GM18508 (cell line): ENCODE results near the gene OAS1.

Experiments used
- ATAC-seq: cut with Tn5 transposase; IDR thresholded peaks from one replicate; pipeline ENCODE4 v1.9.1; 2021; ENCODE audit warnings: moderate number of reproducible peaks; ENCODE audit not compliant: insufficient read depth, unreplicated experiment

The OAS1 gene

DNA sequence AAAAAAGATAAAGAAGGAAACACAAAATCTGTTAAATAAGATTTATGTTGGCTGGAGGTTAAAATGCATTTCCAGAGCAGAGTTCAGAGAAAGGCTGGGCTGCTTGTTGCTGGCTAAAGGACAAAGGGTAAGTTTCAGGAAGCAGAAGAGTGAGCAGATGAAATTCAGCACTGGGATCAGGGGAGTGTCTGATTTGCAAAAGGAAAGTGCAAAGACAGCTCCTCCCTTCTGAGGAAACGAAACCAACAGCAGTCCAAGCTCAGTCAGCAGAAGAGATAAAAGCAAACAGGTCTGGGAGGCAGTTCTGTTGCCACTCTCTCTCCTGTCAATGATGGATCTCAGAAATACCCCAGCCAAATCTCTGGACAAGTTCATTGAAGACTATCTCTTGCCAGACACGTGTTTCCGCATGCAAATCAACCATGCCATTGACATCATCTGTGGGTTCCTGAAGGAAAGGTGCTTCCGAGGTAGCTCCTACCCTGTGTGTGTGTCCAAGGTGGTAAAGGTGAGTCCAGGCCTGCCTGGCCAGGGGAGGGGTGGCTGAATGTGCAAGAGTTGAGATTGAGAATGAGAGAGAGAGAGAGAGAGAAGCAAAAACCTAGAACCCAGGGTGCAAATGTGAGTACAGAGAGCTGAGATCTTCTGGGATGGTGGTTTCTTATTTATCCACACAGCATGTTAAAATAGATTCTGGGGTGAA, at the start of gene OAS1:
Gene OAS1, plus strand, starts transcription at position 251 of the 703 bp plus-strand sequence. Its CDS starts 78 bp downstream, at position 329.
- ATAC-seq, result peak; percentile 38

DNA sequence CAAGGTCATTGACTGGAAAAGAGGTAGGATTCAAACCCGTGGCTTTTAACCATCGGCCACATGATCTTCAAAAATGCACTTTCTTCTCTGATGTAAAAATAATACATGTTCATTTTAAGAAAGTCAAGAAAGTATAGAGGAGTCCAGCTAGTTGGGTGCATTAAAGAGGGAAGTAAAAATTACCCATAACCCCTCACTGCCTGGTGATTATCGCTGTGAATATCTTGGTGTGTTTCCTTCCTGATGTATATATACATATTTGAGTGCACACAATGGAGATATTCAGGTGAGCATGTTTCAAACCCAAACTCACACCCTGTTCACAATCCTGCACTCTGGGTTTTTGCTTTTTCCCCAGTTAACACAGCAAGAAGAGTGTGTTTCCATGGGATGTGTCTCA, 47.5 kb upstream of the OAS1 start:
- no peak for ATAC-seq

DNA sequence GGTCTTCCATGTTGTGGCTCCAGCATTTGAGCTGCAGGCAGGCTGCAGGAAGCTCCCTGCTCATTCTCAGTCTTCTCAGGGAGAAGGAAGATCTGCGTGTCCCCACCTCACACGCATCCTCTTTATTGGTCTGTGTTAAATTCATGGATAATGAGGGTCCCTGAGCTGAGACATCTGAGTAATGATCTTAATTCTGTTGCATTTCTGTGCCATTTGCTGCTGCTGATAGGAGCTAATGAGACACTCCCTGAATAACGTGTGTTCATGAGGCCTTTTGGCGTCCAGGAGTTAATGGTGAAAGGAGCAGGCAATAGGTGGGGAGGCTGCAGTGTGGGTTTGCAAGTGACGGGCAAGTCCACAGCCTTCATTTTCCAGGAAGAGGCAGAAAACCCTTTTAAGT, 46.6 kb upstream of the OAS1 start:
- no peak for ATAC-seq

DNA sequence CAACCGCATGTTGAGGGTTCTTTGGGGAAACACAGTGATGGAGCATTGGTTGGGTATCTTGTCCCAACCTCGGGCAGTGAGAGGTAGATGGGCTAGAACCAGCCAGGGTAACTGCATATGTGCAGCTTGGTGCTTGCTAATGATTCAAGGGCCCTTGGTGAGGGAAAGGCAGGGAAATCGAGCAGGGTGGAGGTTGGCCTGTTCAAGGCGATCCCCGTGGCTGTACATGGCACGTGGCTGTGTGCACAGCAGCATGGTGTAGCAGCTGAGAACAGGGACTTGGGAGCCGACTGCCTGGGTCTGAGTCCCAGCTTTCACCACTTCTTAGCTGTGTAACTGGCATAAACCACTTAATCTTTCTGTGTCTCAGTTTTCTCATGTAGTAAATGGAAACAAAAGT, 45.5 kb upstream of the OAS1 start:
- ATAC-seq, result no peak

DNA sequence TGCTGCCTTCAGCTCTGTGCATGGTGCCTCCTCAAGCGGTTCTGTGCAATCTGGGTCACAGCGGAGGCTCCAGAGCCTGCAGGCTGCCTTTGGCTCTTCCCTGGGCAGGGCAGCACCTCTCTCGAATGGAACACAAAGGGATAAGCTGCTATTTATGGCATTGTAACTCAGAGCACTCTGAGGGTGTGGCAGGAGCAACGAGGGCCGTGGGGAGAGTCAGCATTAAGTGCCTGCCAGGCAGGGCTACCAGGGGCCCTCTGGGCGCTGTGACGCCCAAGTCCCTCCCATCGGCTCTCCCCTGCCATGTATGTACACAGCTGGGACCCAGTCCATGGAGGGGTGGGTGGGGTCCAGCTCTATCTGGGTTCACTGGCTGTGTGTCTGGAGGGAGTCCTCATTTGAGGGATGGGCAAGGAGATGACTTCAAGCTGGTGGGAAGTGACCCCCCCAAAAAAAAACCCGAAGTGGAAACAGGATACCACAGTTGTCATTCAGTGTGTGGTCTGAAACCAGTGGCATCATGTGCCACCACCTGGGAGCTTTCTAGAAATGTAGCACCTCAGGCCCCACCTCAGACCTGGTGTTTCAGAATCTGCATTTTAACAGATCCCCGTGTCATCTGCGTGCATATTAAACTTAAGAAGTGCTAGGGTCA, 44.0 kb upstream of the OAS1 start:
- ATAC-seq, result no peak

DNA sequence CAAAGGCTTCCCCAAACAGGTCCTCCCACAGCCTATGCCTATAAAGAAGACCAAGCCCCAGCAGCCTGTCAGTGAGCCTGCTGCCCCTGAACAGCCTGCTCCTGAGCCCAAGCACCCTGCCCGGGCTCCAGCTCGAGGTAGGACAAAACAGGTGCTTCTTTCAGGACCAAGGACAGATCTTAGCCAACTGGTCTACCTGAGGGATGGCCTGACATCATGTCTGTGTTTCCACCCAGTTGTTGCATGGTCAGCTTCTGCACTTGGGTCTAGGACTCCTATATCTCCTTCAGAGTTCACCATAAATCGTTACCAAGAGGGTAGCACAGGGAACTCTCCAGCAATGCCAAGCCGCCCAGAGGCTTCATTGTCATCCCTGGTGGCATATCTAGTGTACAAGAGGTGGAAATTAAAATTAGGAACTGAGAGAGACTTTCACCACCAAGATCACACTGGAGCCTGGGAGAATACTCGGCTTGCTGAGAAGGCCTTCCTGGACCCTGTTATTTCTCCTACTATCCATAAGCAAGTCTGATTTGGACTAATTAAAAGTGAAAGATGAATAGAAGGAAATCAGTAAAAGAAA, 38.2 kb upstream of the OAS1 start:
- no peak for ATAC-seq

DNA sequence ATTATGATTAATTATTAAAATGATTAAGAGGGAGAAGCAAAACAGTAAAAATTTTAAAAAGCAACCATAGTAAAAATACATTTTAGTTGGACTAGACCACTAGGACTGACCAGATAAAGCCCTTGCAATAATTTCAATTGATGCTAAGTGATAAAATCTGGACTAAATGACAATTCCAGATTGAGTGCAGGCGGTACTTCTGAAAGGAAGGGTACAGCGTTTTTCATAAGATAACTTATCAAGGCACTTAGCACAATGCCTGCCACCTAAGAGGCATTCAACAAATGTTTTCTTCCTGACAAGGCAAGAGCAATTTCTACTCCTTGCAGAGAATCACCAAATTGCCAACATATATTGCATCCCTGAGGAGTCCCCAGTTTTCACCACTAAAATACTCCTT, 37.7 kb upstream of the OAS1 start:
- ATAC-seq, result no peak

DNA sequence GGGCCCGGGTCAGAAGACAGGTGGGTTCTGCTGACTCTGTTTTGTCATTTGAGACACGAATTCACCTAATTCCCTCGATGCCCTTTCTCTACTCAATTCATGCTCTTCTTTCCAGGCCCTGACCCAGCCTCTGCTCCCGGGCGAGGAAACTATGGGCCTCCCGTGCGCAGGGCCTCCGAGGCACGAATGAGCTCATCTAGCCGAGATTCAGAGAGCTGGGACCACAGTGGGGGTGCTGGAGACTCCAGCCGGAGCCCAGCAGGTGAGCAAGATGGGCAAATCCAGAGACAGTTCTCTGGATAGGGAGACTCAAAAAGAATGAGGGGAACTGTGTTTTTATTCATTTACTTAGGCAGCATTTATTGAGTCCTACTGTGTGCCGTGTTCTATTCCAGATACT, 37.0 kb upstream of the OAS1 start:
- no peak for ATAC-seq

DNA sequence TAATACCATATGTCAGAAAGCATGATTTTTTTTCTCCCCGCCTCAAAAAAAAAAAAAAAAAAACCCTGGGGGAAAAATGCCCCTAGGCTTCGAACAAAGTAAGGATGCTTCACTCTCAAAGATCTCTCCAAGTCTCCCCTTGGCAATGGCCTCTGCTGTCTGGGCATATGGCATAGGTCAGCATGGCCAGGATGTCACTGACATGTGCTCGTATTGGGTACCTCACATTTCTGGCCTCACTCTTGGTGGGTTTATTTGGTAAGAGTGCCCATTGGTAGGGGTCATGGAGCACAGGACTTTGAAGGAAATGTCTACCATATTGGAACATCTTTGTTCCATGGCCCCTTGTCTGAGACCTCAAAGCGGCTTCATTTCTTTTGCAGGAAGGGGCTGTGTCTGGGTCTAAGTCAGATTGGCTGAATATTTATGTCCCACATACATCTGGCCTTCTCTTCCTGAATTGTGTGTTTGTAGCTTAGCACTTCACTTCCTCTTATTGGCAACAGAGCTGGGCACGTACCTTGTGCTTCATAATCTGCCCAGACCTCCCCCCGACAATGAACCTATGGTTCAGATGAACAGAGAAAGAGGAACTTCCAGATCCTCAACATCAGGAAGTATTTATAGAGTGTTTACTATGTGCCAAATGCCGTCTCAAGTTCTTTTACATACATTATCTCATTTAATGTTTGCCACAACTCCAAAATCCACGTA, 36.3 kb upstream of the OAS1 start:
- ATAC-seq, result no peak

DNA sequence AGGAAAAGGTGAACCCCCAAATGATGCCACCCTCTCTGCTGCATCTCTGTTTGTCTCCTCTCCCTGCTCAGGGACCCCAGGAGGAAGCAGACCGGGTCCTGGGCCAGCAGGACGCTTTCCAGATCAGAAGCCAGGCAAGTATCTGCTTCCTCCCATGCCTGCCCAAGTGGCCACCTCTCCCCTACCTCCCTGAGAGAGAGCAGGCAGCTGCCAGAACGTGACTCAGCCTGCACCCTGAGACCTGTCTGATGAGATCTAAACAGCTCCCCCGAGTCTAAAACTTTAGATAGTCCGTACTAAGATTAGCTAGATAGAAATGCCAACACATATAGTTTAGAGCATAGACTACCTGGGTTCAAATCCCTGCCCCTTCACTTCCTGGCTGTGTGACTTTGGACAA, 31.2 kb upstream of the OAS1 start:
- ATAC-seq, result no peak

DNA sequence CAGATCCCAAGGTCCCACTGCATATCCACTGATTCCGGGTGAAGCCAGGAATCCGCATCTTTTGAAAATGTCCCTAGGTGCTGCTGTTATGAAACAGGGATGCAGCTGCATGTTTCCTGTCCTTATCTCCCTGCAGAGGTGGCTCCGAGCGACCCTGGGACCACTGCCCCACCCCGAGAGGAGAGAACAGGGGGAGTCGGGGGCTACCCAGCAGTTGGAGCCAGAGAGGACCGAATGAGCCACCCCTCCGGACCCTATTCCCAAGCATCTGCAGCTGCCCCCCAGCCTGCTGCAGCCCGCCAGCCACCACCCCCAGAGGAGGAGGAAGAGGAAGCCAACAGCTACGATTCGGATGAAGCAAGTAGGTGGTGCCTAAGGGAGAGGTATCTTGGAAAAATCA, 30.3 kb upstream of the OAS1 start:
- ATAC-seq, result no peak

DNA sequence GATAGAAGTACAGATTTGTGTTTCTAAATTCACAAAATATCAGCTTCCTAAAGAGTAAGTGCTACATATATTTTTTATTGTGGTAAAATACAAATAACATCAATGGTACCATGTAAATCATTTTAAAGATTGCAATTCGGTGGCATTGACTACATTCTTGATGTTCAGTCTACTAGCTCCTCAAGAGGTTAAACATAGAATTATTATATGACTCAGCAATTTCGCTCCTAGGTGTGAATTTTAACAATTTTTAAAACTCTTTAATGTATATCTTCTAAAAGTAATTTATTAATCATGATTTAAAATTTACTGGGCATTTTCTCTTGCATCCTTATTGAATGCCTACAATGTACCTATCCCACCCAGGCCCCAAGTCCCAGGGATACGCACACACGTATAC, 29.8 kb upstream of the OAS1 start:
- ATAC-seq, result no peak

DNA sequence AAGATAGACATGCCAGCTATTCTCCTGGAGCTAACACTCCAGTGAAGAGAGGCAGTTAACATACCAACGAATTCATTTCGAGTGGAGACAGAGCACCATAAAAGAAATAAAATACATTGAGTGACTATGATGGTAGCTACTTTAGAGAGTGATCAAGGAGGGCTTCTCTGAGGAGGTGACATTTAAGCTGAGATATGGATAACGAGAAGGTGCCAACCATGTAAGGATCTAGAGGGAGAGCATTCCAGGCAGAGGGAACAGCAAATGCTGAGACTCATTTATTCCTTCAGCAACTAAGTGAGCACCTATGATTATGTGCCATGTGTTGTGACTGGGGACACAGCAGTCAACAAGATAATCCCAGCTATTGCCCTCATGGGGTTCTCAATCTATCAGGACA, 28.3 kb upstream of the OAS1 start:
- ATAC-seq, result no peak

DNA sequence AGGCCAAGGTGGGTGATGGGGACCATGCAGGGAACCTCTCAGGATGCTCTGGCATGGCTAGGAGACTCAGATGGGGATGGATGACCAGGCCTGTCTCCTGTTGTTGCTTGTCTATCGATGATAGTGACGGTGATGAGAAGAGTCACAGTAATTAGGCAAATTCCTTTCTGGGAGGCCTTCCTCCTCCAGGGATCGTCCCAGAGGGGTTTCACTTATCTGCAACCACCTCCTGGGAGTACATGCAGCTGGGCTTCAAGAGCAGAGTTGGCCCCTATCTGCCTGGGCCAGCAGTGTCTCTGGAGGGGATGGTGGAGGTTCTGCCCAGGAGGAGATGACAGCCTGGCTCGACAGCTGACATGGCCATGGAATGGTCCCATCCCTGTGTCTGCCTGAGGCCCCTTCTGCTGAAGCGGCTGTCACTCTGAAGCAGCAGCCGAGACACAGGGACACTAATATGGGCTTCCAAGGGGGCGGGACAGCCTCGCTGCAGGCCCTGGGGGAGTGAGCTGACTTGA, 27.5 kb upstream of the OAS1 start:
- ATAC-seq, result no peak

DNA sequence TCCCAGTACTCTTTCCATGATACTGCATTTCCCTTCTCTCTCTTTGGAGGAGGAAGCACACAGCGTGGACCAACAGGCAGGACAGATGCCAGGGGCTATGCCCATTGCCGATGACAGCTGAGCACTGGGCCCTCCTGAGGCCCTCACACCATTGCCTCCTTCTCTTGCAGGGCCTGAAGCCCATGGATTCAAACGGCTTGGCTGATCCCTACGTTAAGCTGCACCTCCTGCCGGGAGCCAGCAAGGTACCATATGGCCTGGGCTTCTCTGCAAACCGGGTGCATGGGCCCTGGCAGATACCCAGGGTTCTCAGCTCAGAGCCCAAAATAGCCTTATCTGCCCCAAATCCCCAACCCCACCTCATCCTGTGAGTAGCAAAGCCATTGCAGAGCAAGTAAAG, 25.2 kb upstream of the OAS1 start:
- ATAC-seq, result no peak

DNA sequence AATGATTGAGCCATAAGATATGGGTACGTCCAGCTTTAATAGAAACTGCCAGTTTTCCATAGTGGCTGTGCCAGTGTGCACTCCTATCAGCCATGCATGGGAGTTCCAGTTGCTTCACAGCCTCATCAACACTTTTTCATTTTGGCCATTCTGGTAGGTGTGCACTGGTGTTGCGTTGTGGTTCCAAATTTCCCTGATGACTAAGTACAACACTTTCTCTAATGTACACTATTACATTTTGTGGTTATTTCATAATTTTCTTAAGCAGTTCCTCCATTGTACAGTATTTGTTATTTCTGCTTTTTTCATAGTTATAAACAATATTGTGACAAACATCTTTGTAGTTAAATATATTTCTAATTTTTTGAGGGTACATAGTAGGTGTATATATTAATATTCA, 21.5 kb upstream of the OAS1 start:
- ATAC-seq, result no peak

DNA sequence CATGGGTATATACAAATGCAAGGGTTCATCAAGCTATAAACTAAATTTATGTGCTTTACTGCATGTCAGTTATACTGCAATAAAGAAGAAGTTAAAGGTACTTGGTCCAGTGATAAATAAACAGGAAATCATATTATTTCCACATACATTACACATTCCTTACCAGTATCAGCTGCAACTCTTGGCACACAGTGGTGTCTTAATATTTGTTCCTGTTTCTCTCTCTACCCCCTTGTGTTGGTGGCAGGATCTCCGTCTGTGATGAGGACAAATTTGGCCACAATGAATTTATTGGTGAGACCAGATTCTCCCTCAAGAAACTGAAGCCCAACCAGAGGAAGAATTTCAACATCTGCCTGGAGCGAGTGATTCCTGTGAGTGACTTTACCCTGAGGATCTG, 19.2 kb upstream of the OAS1 start:
- ATAC-seq, result no peak

DNA sequence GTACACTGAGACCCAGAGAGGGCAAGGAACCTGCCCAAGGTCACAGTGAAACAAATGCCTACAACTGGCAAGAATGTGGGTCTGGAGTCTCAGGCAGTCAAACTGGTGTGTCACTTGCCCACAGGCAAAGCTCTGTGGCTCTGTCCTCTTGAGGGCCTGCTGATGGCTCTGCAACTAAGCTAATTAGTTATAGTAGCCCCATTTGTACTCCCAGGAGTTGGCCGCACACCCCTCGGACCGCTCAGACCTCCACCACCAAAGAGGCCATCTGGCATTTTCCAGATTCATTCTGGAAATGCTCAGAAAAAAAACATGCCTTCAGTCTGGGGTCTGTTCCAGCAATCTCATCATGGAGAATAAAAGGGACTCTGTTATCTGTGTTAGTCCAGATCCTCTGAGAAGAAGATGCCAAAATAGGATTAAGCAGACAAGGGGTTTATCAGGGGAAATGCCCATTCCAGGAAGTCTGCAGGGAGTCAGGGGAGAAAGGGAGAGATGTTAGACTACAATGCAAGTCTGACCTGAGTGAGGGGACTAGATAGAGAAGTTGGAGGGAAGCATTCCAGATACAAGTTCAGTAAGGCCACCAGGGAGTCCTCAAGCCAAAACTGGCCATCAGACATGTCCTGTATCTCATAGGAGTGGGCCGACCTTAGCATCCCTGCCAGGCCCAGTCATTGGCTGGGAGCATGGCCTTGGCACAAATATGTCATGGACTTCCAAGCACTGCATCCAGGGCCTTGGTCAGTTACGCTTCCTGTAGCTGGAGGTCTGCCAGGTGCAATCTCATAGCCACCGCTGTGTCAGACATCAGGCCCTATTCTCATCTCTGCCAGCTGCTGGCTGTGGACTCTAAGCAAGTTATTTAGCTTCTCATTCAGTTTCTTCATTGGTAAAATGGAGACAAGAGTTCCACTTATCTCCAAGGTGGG, 15.4 kb upstream of the OAS1 start:
- ATAC-seq, result no peak

DNA sequence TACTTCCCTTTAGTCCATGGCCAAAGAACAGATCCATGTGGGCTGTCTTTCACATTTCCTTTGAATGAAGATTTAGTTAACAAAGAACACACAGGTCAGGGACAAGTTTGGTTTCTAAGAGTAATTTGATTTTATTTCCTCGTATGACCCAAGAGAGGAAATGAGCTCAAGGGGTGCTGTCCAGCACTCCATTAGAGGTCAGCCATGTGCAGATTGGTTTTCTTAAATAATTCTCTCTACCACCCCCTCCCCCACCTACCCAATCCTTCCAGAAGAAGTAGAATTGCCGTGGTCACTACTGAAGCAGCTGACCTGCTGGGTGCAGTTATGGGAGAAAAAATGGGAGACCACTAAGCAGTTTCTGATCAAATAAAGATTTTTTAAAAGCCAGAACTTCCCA, 13.9 kb upstream of the OAS1 start:
- ATAC-seq, result no peak

DNA sequence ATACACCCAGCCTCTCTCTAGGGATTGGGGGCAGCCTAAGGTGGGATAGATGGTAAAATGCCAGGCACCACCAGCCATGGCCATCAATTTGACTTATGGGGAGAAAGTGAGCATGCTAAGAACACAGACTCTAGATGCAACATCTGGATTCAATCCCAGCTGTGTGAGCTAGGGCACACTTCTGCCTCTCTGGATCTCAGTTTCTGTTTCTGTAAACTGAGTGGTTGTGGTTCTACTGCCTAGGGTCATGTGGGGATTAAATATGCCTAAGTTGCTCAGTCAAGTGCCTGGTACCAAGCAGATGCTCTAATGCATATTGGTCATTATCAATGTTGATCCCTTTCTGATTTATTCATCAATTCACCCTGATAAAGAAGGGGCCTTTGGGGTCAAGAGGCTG, 12.6 kb upstream of the OAS1 start:
- ATAC-seq, result no peak
